ENCODE data around the gene SIPA1L3.
"Not testable (repeated sequence)": the region's sequence is repeated elsewhere in the genome, so short reads cannot be mapped to it uniquely, and the experiment has no call there.

The SIPA1L3 gene

GRCh38 chr19:38046254-38047048 is 139.4 kb downstream of the SIPA1L3 start:
- DNase-seq = no peak

GRCh38 chr19:38047049-38047438 is 140.0 kb downstream of the SIPA1L3 start:
- DNase-seq = no peak

- no peak for DNase-seq
These were observed 140.6 kb downstream of the SIPA1L3 start for GRCh38 chr19:38047641-38048040.

GRCh38 chr19:38049105-38049649 is 142.2 kb downstream of the SIPA1L3 start:
- peak; percentile 38 for DNase-seq

- no peak for DNase-seq
These were observed 148.0 kb downstream of the SIPA1L3 start for GRCh38 chr19:38055010-38055409.

- no peak for DNase-seq
These were observed 148.9 kb downstream of the SIPA1L3 start for GRCh38 chr19:38055655-38056521.

- DNase-seq = no peak
These were observed 149.6 kb downstream of the SIPA1L3 start for GRCh38 chr19:38056646-38057045.

GRCh38 chr19:38057959-38058690 is 151.1 kb downstream of the SIPA1L3 start:
- DNase-seq = no peak

- DNase-seq = no peak
These were observed 152.9 kb downstream of the SIPA1L3 start for GRCh38 chr19:38059897-38060296.

- DNase-seq = no peak
These were observed 153.3 kb downstream of the SIPA1L3 start for GRCh38 chr19:38060331-38060730.

GRCh38 chr19:38061294-38061693 is 154.3 kb downstream of the SIPA1L3 start:
- DNase-seq = no peak

GRCh38 chr19:38062959-38063761 is 156.2 kb downstream of the SIPA1L3 start:
- DNase-seq = no peak

- no peak for DNase-seq
These were observed 156.9 kb downstream of the SIPA1L3 start for GRCh38 chr19:38063928-38064327.

GRCh38 chr19:38064661-38065425 is 157.8 kb downstream of the SIPA1L3 start:
- DNase-seq = no peak

- not testable (repeated sequence) for DNase-seq
These were observed 158.8 kb downstream of the SIPA1L3 start for GRCh38 chr19:38065775-38066174.

GRCh38 chr19:38068826-38069225 is 161.8 kb downstream of the SIPA1L3 start:
- no peak for DNase-seq

GRCh38 chr19:38070573-38070972 is 163.6 kb downstream of the SIPA1L3 start:
- no peak for DNase-seq

GRCh38 chr19:38071054-38071453 is 164.0 kb downstream of the SIPA1L3 start:
- DNase-seq = not testable (repeated sequence)

GRCh38 chr19:38071647-38072046 is 164.6 kb downstream of the SIPA1L3 start:
- no peak for DNase-seq

GRCh38 chr19:38072776-38073750 is 166.1 kb downstream of the SIPA1L3 start:
- DNase-seq = no peak
